ENCODE results near the gene YOD1.

DNA sequence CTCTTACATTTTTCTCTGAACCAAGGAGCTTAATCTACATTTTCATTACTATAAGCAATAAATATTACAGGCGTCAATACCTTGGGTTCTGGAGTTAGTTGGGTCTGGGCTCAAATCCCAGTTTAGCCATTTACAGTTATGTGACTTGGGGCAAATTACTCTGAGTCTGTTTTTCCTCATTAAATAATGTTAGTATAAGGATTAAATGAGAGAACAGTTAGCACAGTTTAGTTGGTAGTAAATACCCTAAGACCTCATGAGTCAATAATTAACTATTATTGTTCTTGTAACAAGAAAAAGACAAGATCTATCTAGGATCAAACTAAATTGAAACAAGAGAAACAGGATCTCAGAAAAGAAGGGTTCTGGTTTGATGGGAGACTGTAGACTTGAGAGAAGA is 23.1 kb downstream of the YOD1 start:
- no peak for TF ChIP-seq EZH2 (IDR thresholded peaks at IDR 0.05; ENCODE audit: low read length, missing control alignments)
- TF ChIP-seq, protein P1, sequence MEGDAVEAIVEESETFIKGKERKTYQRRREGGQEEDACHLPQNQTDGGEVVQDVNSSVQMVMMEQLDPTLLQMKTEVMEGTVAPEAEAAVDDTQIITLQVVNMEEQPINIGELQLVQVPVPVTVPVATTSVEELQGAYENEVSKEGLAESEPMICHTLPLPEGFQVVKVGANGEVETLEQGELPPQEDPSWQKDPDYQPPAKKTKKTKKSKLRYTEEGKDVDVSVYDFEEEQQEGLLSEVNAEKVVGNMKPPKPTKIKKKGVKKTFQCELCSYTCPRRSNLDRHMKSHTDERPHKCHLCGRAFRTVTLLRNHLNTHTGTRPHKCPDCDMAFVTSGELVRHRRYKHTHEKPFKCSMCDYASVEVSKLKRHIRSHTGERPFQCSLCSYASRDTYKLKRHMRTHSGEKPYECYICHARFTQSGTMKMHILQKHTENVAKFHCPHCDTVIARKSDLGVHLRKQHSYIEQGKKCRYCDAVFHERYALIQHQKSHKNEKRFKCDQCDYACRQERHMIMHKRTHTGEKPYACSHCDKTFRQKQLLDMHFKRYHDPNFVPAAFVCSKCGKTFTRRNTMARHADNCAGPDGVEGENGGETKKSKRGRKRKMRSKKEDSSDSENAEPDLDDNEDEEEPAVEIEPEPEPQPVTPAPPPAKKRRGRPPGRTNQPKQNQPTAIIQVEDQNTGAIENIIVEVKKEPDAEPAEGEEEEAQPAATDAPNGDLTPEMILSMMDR (conservative IDR thresholded peaks at IDR 0.05 in 1 of 2, IDR thresholded peaks at IDR 0.05 in 1 of 2; ENCODE audit: low read depth in 1 of 2, low read length in 2 of 2): no peak

All from fibroblast of lung (primary cell).